Activated effector memory CD4-positive, alpha-beta T cell treated with Interleukin-2 at 50 U/mL for 16 hours (primary cell): ENCODE measurements around the gene PC.

ENCODE experiments used
- DNase-seq: peaks from one replicate; pipeline ENCODE4 v3.0.0-alpha.2; 2020

The PC gene

DNA sequence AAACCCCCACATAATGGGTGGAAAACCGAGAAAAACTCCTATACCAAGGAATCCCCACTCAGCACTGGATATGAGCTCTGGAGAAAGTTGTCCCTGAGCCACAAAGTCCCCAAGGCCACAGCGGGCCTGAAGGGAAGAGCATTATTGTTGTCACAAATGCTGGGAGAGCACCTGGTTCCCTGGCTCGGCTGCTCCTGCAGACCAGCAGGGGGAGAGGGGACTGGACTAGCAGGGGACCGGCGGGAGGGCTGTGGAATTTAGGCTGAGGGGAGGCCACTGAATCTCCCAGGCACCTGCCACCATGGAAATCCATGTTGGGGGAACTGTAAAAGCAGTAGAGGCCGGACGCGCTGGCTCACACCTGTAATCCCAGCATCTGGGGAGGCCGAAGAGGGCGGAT is 7.0 kb downstream of the PC start:
- DNase-seq: no peak

DNA sequence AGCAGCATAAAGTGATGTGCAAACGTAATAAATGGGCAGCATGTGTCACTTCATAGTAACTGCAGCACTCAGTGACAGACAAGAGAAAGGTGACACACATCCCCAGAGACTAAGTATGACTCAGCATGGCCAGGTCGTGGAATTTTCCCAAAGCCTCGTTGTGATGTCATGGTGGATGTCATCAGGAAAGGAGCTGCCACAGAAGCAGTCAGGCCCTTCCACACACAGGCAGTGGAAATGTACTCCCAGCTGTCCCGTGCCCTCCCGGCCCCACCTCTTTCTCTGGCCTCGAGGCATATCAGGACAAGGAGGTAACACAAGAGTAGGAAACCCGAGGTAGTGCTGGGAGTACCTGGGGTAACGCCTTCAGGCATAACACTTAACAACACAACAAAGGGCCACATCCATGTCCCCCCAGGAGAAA is 8.1 kb downstream of the PC start:
- no peak for DNase-seq

DNA sequence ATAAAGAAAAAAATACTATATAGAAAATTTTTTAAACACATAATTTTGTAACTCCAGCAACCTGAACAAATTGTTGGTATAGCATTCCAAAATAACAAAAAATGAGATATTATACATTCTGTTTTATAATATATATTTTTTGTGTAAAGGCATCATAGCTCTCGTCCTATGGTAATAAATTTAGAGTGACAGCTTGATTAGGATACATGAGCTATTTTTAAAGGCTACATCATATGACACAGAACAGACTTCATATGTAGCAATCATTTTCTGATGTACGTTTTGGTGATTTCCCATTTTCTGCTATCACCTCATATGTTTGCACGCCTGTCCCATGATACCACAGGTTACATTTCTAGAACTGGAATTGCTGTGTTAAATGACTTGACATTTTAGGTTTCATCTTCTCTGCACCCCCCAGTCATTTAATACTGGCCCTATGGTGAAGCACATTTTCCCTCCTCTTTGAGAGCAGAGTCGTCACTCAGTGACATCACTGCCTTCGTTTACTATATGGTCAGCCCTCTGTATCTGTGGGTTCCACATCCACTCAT is 19.5 kb downstream of the PC start:
- no peak for DNase-seq

DNA sequence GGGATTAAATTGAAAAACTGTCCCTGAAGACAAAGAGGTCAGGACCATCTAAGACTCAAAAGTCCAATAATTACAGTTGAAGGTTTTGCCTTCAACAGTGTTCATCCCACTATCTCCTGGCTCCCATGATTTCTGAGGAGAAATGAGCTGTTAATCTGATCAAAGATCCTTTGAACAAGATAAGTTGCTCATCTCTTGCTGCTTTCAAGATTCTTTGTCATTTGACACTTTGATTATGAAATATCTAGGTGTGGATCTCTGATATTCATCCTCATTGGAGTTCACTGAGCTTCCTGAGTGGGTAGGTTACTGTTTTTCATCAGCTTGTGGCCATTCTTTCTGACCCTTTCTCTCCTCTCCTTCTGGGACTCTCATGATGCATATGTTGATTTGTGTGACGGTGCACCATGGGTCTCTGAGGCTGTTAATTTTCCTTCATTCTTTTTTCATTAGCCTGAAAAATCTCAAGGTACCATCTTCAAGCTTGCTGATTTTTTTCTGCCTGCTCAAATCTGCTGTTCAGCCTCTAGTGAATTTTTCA is 20.9 kb downstream of the PC start:
- no peak for DNase-seq

DNA sequence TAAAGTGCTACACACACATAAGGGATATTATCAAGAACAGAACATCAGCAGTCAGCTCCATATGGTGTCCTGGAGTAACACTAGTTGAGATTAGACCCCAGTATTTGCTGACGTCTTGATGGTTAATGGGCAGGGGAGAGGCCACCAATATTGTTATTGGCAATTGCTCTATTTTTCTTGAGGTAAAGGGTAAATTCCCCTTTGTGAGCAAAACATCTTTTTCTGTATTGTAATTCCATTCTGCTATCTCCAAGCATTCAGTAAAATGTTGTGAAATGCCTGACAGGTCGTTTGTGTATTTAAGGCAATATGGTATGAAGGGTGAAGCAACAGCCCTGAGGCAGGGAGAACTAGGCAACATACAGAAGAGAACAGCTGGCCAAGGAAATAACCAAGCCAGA is 21.9 kb downstream of the PC start:
- DNase-seq: no peak

DNA sequence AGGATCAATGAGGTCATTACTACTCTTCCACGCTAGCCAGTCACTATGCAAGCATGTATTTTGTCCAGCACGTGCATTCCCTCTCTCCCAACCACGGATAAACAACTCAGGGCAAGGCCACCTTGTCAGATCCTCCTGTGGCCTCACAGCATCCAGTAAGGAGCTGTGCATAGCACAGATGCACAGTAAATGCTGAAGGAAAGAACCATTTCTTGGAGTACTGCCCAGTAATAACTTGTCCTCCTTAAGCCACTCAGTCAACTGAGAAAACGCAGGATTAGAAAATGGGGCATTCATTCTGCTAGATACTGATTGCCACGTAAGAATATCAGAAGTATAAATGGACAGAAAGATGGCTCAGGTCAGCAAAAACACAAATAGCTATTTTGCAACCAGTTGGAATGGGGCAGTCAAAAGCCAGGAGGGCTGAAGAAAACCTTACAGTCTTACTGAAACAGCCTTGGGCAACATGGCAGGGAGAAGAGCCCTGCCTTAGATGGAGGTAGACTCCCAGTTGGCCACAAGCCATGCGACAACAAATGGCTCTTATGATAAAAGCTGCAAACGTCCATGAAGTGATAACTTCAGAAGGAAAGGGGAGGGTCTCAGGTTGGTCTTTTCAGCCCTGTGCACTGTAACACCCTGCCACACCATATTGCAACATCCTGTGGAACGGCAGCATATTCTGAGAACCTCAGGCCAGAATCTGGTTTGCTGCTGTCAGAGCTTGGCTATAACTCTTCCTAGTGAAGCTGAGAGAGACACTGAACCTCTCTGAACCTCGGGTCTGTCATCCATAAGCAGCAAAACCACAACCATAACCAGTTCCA is 23.0 kb downstream of the PC start:
- DNase-seq: no peak

DNA sequence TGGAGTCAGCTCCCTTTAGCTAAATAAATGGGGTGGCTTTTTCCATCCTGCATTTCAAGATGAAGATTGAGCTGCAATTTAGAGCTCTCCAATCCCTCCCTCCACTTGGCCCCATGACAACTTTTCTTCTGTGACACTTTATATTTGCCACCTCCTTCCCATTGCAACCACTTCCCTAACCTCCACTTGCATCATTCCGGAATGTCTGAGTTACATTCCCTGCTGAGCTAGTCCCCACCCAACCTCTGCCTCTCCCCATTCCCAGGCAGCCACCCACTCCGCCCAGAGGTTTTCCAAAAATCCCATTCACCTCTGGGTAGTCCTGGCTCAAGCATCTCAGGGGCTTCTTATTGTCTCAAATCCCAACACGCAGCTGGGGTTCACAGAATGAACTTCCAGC is 24.7 kb downstream of the PC start:
- DNase-seq: no peak

DNA sequence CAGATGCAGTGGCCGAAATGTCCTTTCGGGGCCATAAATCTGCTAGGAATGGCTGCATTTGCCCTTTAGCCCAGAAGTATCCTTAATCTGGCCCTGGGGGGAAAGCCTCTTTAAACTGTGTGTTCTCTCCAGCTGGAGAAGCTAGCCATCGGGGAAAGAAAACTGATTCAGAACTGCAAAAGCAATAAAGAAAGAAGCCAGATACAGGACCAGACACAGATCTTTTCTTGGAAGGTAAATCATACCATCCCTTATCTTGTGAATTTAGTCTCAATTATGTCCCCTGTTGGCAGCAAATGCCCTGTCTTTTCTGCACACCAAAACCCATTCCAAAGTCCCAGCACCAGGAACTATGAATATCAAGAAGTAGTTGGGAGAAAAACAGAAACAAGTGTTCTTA is 25.6 kb downstream of the PC start:
- DNase-seq: no peak

DNA sequence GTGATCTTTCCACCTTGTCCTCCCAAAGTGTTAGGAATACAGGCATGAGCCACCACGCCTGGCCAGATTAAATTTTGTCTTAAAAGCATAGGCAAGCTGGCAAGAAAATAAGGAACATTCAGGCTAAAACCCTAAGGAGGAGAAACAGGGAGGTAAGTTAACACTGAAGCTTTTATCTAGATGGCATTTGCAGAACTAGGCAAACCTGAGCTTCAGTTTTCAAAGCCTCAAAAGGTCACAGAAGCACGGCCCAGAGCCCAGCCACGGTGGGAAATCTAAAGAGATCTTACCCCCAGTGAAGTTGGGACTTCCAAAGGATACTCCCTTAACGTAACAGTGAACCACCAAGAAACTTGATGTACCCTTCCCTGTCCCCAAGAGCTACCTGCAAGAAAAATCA is 28.4 kb downstream of the PC start:
- DNase-seq: no peak

DNA sequence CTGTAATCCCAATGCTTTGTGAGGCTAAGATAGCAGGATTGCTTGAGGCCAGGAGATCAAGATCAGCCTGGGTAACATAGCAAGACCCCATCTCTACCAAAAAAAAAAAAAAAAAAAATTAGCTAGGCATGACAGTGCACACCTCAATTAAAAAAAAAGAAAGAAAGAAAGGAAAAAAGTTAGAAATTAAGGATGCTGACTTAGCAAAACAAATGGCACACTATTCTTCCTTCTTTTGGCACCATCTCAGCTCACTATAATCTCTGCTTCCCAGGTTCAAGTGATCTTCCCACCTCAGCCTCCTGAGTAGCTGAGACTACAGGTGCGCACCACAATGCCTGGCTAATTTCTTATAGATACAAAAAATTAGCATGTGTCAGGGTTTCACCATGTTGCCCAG is 33.9 kb downstream of the PC start:
- DNase-seq: no peak

DNA sequence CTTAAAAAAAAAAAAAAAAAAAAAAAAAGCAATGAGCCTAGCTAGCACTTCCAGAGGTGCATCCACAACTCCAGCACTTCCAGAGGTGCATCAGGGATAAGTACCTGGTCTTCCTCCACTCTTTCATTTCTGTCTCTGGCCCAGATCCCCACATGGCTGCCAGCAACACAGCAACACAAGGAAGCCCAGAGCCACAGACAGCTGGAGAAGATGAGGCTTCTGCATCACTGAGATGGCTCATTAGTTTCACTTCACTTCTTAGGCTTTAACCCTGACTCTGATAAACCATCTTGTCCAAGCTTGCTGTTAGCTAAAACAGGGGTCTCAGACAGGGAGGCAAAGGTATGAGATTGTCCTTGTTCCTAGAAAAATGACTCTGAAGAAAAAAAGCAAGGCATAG is 35.6 kb downstream of the PC start:
- DNase-seq: no peak

DNA sequence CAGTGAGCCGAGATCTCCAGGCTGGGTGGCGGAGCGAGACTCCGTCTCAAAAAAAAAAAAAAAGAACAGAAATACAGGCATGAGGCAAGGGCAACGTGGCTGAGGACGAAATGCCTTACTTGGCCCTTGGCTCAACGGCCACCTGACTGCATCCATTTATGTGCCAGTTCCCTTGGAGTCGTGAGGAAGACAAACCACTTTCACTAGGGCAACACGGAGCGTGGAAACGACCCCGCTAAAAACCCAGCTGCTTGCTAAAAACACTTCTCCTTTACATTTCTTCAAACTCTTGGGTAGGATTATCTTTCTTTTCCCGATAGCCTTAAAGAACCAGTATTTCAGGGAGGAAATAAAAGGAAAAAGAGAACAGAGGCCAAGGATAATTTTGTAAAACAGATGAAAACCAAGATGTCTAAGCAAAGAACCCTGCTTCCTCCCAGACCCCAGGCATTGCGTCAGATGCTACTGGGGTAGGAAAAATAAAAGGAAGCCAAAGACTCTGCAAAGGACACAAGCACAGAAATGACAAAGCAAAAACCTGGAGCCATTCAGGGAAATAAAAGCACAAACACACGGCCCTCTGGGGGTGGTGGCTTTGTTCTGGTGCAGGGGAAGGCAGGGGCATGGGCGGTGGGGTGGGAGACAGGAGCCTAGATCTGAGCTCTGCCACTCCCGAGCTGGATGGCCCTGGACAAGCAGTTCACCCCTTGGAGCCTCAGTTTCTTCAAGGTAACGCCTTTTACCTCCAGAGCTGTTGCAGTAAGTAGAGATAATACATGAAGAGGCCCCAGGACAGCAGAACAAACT is 37.0 kb downstream of the PC start:
- DNase-seq: no peak

DNA sequence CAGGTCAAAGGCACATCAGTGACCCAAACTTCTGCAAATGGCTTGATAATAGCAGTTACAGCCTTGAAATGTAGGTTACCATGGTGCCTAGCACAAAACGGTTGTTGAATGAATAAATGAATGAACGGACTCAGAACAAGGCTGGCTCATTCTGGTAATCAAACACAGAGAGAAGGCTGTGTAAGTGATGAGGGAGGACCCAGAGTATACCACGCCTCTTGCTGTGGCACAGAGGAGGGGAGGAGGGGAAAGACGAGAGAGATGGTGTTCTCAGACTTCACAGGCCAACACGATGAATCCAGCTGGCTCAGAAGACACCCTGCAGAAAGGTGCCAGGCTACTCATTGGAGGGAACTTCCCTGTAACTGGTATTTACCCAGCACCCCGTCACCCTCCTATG is 38.3 kb downstream of the PC start:
- no peak for DNase-seq

DNA sequence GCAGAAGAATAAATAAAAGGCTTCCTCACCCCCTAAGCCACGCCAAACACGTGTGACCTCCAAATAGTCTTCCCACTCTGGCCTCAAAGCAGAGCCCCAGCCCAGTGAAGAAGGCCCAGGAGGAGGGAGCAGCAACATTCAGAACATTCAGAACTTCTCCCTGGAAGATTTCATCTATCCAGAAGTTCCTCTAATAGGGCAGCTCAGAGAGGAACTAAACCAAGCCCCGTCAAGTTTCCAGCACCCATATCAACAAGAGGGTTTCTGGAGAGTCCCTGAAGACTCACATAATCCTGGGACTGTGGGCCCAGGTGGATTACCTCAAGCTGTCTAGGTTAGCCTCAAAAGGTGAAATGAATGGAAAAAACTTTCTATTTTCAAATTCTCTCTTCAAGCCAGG is 39.4 kb downstream of the PC start:
- DNase-seq: no peak

DNA sequence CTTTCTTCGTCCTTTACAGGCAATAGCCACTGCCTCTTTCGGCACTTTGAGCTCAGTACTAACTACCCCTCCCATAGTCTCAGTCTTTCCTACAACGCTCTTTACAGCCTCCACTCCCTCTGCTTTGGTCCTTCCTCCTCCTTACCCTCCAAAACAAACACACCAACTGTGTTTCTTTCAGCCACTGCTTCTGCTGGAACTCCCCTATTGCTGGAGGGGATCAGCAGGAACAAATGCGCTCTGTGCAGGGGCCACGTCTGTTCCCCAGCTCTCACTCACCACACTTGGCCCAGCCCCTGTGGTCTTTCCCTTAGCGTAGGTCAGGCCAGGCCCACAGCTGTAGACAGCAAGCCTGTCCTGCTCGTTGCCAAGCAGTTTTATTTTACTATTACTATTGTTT is 42.3 kb downstream of the PC start:
- DNase-seq: no peak

DNA sequence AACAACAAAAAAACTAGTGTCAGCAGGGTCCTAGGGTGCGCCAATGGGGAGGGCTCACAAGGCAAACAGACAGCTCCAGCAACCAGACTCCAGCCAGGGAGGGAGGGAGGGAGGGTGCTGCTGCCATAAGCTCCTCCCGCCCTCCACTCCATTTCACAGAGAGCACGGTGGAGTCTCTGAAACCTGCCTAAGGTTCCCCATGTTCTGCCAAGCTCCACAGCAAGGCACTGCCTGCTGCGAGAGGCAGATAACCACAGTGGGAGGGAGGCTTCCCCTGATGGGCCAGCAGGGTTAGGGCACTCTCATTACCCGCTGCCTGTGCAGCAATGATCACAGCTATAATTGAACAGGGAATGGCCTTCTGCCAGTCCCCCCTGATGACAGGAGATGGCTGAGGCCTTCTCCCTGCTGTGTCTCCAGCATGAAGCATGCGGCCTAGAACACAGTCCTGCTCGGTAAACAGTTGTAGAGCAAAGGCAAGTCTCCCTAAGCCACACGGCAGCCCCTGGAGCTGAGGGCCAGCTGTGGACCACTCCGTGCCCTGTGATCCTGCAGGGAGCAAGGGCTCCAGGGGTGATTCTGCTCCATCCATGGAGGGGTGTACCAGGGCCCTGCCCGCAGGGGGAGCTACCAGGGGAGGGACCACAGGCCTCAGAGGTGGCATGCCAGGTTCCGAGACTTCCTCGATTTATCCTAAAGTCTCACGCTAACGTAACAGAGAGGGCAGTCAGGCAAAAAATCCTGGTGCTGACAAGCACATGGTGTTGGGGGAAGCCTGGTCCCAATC is 42.9 kb downstream of the PC start:
- DNase-seq: no peak

DNA sequence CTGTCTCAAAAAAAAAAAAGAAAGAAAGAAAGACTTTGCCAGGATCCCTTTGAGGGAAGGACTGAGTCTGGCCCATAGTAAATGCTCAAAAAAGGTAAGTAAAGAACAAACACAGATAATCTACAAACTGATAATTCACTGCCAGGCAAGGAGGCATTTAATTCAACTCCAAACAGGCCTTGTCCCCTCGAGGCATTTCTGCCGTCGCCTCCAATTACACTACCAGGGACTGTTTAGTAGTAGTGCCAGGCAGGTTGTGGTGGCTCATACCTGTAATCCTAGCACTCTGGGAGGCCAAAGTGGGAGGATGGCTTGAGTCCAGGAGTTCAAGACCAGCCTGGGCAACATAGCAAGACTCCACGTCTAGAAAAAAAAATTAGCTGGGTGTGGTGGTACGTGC is 43.7 kb downstream of the PC start:
- DNase-seq: no peak

DNA sequence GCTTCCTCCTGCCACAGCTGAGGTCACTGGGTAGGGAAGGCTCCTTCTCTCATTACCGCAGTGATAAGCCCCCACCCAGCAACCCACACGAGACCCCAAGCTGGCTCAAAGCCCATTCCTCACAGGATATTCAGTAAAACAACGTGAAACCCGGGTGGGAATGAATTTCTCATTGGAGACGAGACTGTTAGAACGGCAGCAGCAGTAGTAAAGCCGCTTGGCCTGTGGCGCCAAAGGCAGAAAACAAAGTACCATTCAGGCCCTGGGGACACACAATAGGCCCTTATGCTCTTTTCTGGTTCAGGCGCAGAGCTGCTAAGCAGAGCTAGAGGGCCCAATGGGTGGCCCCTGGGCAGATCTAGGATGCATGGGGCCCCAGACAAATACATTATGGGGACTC is 45.3 kb downstream of the PC start:
- DNase-seq: no peak

DNA sequence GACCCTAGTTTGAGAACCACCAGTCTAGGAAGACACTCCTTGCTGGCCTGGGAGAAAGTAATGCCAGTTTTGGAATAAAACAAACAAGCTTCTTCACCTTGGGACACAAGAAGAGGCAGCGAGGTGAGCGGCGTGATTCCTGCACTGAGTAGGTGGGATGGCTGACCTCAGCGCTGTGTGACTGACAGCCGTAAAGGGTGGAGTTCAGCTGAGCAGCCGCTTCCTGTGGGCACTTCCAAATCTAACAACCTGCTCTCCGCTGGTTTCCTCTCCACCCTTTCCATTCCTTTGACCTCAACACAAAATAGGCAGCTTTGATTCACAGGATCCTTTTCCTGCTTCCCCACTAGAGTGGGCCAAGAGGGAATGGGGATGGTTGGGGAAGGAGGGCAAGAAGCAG is 45.8 kb downstream of the PC start:
- no peak for DNase-seq

DNA sequence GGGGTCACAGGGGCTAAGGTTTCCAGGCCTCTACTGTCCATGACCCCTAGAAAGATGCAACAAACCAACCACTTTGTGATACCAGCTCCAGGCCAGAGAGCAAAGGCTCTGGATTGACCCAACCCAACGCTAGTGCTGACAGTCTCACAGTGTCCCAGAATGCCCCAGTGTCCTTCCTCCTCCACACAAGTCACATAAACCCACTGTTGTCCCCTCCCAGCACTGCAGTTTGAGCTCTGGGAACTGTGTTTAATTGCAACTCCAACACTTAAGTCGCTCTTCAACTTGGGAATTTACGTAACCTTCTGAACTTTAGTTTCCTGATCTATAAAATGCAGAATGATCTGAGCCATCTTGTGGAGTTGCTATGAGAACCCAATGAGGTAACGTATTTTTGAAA is 47.5 kb downstream of the PC start:
- DNase-seq: no peak

DNA sequence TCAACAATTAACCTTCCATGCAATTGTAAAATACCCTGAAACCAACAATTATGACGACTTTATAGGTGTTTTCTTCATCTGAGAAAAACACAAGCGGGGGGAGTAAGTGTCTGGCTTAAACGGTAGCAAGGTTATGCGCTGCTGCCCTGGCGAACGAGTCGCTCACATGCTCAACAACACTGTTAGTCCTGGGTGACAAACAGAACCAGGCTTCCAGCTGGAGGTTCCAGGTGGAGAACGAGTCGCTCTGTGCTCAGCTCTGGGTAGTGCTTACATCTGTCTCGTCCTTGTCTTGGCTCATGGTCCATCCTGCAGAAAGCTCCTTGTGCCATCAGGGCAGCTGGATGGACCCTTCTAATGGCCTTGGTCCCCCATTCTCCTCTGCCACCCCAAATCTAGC is 48.2 kb downstream of the PC start:
- no peak for DNase-seq

DNA sequence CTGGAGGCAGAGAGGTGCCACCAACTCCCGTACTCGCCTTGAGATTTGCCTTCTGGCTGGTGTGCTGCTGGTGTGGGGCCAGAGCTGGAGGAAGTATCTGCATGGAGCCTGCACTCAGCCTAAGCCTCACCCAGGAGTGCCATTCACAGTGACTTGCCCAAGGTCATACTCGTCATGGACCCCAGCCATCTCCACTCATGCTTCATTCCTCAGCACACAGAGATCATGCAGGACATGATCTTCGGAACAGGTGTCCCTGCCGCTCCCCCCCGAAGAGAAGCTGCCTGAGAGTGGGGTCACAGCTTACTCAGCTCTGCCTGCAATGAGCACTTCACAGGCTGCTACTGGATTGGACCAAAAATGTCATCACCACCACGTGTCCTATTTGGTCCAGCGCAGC is 49.0 kb downstream of the PC start:
- DNase-seq: no peak
